ENCODE data around the gene MRRF.

DNA sequence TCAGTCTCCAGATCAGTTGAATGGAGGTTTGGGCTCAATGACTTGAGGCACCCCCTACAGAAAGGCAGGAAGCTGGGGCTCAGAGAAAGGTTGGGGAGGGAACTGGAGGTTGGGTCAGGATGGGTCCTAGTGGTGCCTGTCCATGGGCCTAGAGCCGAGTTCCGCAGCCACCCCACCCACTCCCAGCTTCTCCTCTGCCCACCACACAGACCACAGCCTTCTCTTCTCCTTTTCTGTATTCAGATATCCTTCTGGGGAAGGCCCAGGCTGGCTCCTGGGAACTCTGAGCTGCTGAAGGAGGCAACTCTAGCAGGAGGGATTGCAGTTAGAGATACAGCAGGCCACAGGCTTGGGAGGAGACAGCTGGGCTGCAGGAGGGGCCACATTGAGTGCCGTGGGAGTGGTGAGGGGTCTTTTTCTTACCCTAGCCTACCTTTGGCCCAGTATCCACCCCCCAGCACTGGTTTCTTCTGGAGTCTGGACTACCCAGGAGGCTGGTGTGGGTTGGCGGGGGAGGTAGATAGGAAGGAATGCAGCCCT lies 90.7 kb downstream of the MRRF start:
- TF ChIP-seq, protein P1, sequence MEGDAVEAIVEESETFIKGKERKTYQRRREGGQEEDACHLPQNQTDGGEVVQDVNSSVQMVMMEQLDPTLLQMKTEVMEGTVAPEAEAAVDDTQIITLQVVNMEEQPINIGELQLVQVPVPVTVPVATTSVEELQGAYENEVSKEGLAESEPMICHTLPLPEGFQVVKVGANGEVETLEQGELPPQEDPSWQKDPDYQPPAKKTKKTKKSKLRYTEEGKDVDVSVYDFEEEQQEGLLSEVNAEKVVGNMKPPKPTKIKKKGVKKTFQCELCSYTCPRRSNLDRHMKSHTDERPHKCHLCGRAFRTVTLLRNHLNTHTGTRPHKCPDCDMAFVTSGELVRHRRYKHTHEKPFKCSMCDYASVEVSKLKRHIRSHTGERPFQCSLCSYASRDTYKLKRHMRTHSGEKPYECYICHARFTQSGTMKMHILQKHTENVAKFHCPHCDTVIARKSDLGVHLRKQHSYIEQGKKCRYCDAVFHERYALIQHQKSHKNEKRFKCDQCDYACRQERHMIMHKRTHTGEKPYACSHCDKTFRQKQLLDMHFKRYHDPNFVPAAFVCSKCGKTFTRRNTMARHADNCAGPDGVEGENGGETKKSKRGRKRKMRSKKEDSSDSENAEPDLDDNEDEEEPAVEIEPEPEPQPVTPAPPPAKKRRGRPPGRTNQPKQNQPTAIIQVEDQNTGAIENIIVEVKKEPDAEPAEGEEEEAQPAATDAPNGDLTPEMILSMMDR (IDR thresholded peaks at IDR 0.05; ENCODE audit: extremely low read depth in 1 of 2, insufficient read depth in 1 of 2, low read depth in 1 of 2, low read length in 2 of 2) = no peak
- no peak for TF ChIP-seq POLR2A (IDR thresholded peaks at IDR 0.05; ENCODE audit: low read depth, low read length)

Measured in endothelial cell of umbilical vein (primary cell).